ENCODE data around the gene LRP5. TPM values are rescaled to one million over a fixed set of nuclear protein-coding genes. Genes with fewer than 3 reads are reported as not detected.
"Not testable (repeated sequence)": the region's sequence is repeated elsewhere in the genome, so short reads cannot be mapped to it uniquely, and the experiment has no call there.

Gene LRP5
- polyA plus RNA-seq, 1 donor = 109 TPM

DNA sequence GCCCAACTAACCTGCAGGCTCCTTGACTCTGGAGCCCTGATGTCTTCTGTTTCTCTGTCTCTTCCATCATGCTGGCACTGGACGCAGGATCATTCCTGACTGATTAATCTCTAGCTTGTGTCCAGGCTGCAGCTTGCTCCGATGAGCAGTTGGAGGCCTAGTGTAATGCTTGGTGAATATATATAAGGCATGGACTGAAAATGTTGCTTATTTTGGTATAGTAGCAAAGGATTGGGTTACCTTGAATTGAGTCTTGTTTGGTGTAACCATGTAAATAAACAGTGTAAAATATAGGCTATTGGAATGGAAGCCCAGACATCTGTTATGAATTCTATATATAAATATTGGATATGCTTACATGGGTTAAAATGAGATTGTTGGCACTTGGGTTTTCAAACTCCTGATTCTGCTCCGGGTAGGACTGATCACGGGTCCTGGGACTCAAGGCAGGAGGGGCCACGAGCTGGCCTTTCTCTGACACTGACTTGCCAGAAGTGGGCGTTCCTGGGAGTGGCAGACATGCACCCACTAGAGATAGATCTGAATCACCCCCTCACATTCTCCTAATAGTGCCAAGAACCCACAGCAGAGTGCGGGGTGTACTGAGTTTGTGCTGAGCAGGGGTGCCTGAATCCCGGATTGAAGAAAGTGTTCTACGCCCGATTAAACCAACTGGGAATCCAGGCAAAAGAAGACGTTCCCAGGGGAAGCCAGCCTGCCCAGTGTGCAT is 25.8 kb downstream of the LRP5 start:
- H3K27me3 ChIP-seq (ENCODE audit: control insufficient read depth, insufficient read depth, low read length) = no peaks in the 10 kb centered on the region
- H3K4me1 ChIP-seq (ENCODE audit: control insufficient read depth, insufficient read depth, low read length) = peaks cover 41% of the 10 kb centered on the region
- WGBS (ENCODE audit: insufficient coverage, low lambda C conversion rate) = no CpG with 5 or more reads among the region's 11 CpGs
- DNase-seq = no peak
- no peak overlapping the region for H3K27ac ChIP-seq (ENCODE audit: low read length)
- peaks cover 6% of the 10 kb centered on the region for H3K36me3 ChIP-seq (ENCODE audit: control insufficient read depth, insufficient read depth, low read length)
- no peaks in the 10 kb centered on the region for H3K9me3 ChIP-seq (ENCODE audit: control insufficient read depth, low read depth, low read length)
- no peak overlapping the region for H3K4me3 ChIP-seq (ENCODE audit: low read length)

GRCh38 chr11:68340003-68340767 is 27.8 kb downstream of the LRP5 start:
- Histone ChIP-seq H3K27ac (ENCODE audit: low read length) (no peak overlapping the region), H3K36me3 (ENCODE audit: control insufficient read depth, insufficient read depth, low read length) (peaks cover 6% of the 10 kb centered on the region), H3K9me3 (ENCODE audit: control insufficient read depth, low read depth, low read length) (no peaks in the 10 kb centered on the region), H3K4me3 (ENCODE audit: low read length) (no peak overlapping the region), H3K4me1 (ENCODE audit: control insufficient read depth, insufficient read depth, low read length) (peaks cover 48% of the 10 kb centered on the region), H3K27me3 (ENCODE audit: control insufficient read depth, insufficient read depth, low read length) (no peaks in the 10 kb centered on the region)
- no peak for DNase-seq
- 94% methylated on average over 4 of the region's 16 CpGs for WGBS (ENCODE audit: insufficient coverage, low lambda C conversion rate)

- Histone ChIP-seq H3K4me3 (ENCODE audit: low read length) (no peak overlapping the region), H3K27ac (ENCODE audit: low read length) (no peak overlapping the region), H3K27me3 (ENCODE audit: control insufficient read depth, insufficient read depth, low read length) (no peaks in the 10 kb centered on the region), H3K9me3 (ENCODE audit: control insufficient read depth, low read depth, low read length) (no peaks in the 10 kb centered on the region), H3K4me1 (ENCODE audit: control insufficient read depth, insufficient read depth, low read length) (peaks cover 48% of the 10 kb centered on the region), H3K36me3 (ENCODE audit: control insufficient read depth, insufficient read depth, low read length) (peaks cover 6% of the 10 kb centered on the region)
- no peak for DNase-seq
- 60% methylated on average over 1 of the region's 15 CpGs for WGBS (ENCODE audit: insufficient coverage, low lambda C conversion rate)
Measured at GRCh38 chr11:68340784-68341556, 28.6 kb downstream of the LRP5 start.

DNA sequence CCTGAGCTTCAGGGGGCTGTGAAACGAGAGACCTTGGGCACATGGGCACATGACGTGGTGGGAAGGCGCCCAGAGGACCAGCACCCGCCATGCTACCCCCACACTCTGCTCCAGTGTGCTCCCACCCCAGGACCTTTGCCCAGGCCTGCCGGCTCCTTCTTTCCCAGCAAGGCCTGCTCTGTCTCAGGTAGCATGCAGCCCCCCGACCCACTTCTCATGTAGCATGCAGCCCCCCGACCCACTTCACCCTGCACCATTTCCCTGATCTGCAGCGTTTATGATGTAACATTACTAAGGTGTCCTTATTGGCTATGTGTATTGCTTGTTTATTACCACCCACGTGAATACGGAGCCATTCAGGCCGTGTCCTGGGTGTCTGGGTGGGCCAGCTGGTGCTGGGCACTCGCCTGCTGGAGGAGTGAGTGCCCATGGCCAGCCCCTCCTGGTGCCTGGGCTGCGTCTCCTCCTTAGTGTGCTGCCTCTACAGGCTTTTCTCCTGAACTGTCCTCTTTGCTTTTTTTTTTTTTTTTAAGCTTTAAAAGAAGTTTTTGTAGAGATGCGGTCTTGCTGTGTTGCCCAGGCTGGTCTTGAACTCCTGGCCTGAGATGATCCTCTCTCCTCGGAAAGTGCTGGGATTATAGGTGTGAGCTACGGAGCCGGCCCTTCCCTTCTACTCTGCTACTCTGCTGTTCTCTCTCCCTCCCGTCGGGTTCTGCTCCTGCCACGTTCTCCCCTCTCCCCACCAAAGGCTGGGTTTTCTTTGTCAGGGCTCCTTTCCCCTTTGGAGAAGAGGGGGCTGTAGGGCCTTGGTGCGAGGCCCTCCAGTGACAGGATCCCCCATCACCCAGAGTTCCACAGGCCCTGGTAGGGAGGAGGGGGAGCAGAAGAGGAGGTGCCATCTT is 29.4 kb downstream of the LRP5 start:
- no CpG with 5 or more reads among the region's 21 CpGs for WGBS (ENCODE audit: insufficient coverage, low lambda C conversion rate)
- no peak for DNase-seq
- Histone ChIP-seq H3K4me3 (ENCODE audit: low read length) (no peak overlapping the region), H3K27ac (ENCODE audit: low read length) (peak overlapping the region; percentile 65), H3K9me3 (ENCODE audit: control insufficient read depth, low read depth, low read length) (no peaks in the 10 kb centered on the region), H3K27me3 (ENCODE audit: control insufficient read depth, insufficient read depth, low read length) (no peaks in the 10 kb centered on the region), H3K36me3 (ENCODE audit: control insufficient read depth, insufficient read depth, low read length) (peaks cover 6% of the 10 kb centered on the region), H3K4me1 (ENCODE audit: control insufficient read depth, insufficient read depth, low read length) (peaks cover 48% of the 10 kb centered on the region)

- Histone ChIP-seq H3K9me3 (ENCODE audit: control insufficient read depth, low read depth, low read length) (no peaks in the 10 kb centered on the region), H3K4me3 (ENCODE audit: low read length) (no peak overlapping the region), H3K27ac (ENCODE audit: low read length) (peak overlapping the region; percentile 65), H3K4me1 (ENCODE audit: control insufficient read depth, insufficient read depth, low read length) (peaks cover 48% of the 10 kb centered on the region), H3K36me3 (ENCODE audit: control insufficient read depth, insufficient read depth, low read length) (peaks cover 3% of the 10 kb centered on the region), H3K27me3 (ENCODE audit: control insufficient read depth, insufficient read depth, low read length) (no peaks in the 10 kb centered on the region)
- WGBS (ENCODE audit: insufficient coverage, low lambda C conversion rate) = no CpG with 5 or more reads among the region's 13 CpGs
- DNase-seq = peak in 1 of 2 donors; percentile 64
Measured at GRCh38 chr11:68342459-68343158, 30.2 kb downstream of the LRP5 start.

DNA sequence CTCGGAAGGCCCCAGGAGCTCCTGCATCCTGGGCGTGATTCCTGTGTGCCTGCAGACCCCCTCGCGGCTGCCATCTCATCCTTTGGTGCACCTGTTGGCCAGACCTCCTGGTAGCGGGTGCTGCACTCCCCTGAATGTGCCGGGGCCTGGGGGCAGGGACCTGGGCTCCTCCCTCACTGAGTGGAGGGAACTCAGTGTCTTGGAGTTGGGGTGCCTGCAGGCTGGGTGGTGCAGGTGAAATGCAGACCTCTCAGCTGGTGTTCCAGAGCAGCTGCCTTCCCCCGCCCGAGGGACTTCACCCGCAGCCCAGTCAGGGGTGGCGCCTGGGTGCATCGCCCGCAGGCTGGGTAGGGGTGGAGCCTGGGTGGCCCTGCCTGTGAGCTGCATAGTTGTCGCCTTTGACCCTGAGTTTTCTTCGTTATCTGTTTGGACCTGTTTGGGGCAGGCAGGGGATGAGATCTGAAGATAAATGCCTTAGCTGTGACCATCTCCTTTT is 31.4 kb downstream of the LRP5 start:
- H3K4me1 ChIP-seq (ENCODE audit: control insufficient read depth, insufficient read depth, low read length) = peaks cover 44% of the 10 kb centered on the region
- H3K9me3 ChIP-seq (ENCODE audit: control insufficient read depth, low read depth, low read length) = no peaks in the 10 kb centered on the region
- no CpG with 5 or more reads among the region's 14 CpGs for WGBS (ENCODE audit: insufficient coverage, low lambda C conversion rate)
- DNase-seq = peak; percentile 63 to 80
- H3K36me3 ChIP-seq (ENCODE audit: control insufficient read depth, insufficient read depth, low read length) = peaks cover 9% of the 10 kb centered on the region
- H3K4me3 ChIP-seq (ENCODE audit: low read length) = no peak overlapping the region
- H3K27ac ChIP-seq (ENCODE audit: low read length) = peak overlapping the region; percentile 65
- H3K27me3 ChIP-seq (ENCODE audit: control insufficient read depth, insufficient read depth, low read length) = no peaks in the 10 kb centered on the region

GRCh38 chr11:68344821-68345220 is 32.4 kb downstream of the LRP5 start:
- H3K27ac ChIP-seq (ENCODE audit: low read length); H3K27me3 ChIP-seq (ENCODE audit: control insufficient read depth, insufficient read depth, low read length); H3K4me3 ChIP-seq (ENCODE audit: low read length); H3K9me3 ChIP-seq (ENCODE audit: control insufficient read depth, low read depth, low read length); DNase-seq: not testable (repeated sequence)
- Histone ChIP-seq H3K4me1 (ENCODE audit: control insufficient read depth, insufficient read depth, low read length) (peaks cover 44% of the 10 kb centered on the region), H3K36me3 (ENCODE audit: control insufficient read depth, insufficient read depth, low read length) (peaks cover 15% of the 10 kb centered on the region)
- WGBS (ENCODE audit: insufficient coverage, low lambda C conversion rate) = no CpG with 5 or more reads among the region's 7 CpGs

DNA sequence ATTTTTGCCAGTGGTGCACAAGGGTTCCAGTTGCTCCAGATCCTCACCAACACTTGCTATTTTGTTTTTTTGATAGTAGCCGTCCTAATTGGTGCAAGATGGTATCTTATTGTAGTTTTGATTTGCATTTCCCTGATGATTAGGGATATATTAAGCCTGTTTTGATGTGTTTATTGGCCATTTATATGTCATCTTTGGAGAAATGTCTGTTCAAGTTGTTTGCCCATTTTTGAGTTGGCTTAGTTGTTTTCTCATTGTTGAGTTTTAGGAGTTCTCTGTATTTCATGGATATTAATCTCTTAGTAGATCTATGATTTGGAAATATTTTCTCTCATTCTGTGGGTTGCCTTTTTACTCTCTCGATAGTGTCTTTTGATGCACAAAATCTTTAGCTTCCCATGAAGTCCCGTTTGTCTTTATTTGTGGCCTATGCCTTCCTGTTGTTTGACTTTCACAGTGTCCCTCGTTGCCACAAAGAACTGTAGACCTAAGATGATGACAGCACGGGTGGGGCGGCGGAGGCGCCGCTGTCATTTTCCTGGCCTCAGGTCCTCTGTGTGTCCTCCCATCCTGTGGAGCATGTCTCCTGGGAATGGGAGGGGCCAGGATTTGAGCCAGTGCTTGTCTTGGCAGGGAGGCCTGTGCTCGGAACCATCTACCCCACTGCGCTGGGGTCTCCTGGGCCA is 33.5 kb downstream of the LRP5 start:
- WGBS (ENCODE audit: insufficient coverage, low lambda C conversion rate) = 100% methylated on average over 1 of the region's 11 CpGs
- Histone ChIP-seq H3K36me3 (ENCODE audit: control insufficient read depth, insufficient read depth, low read length) (peaks cover 23% of the 10 kb centered on the region), H3K27ac (ENCODE audit: low read length) (no peak overlapping the region), H3K27me3 (ENCODE audit: control insufficient read depth, insufficient read depth, low read length) (no peaks in the 10 kb centered on the region), H3K4me1 (ENCODE audit: control insufficient read depth, insufficient read depth, low read length) (peaks cover 36% of the 10 kb centered on the region), H3K9me3 (ENCODE audit: control insufficient read depth, low read depth, low read length) (no peaks in the 10 kb centered on the region), H3K4me3 (ENCODE audit: low read length) (no peak overlapping the region)
- no peak for DNase-seq

DNA sequence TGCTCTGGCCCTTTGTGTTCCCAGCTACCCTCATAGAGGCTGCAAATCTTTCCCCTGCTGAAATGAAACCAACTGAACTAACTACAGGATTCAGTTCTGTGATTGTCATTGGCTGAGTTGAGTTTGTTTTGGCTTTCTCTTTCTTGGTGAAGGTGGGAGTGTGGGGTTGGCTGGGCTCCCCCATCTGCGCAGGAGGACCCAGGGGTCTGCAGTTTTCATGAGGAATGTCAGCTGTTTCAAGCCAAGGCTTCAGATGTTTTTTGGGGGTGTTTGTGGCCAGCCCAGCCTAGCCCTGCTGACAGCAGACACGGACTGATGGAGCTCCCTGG is 34.0 kb downstream of the LRP5 start:
- no CpG with 5 or more reads among the region's 2 CpGs for WGBS (ENCODE audit: insufficient coverage, low lambda C conversion rate)

More for the DNA sequence above, 34.0 kb downstream of the LRP5 start:
- Histone ChIP-seq H3K9me3 (ENCODE audit: control insufficient read depth, low read depth, low read length) (no peaks in the 10 kb centered on the region), H3K36me3 (ENCODE audit: control insufficient read depth, insufficient read depth, low read length) (peaks cover 27% of the 10 kb centered on the region), H3K4me1 (ENCODE audit: control insufficient read depth, insufficient read depth, low read length) (peaks cover 32% of the 10 kb centered on the region), H3K27ac (ENCODE audit: low read length) (no peak overlapping the region), H3K4me3 (ENCODE audit: low read length) (no peak overlapping the region), H3K27me3 (ENCODE audit: control insufficient read depth, insufficient read depth, low read length) (no peaks in the 10 kb centered on the region)
- no peak for DNase-seq

All from large intestine (tissue), 3 donors.